Activated naive CD8-positive, alpha-beta T cell treated with anti-CD3 and anti-CD28 coated beads, Interleukin-2, amount 50 U/mL, for 16 hours (primary cell): ENCODE measurements around the gene SYNPO2.
A peak's percentile ranks its signal among the peaks of the same experiment; 100 is the strongest.
"Not testable (repeated sequence)": the region's sequence is repeated elsewhere in the genome, so short reads cannot be mapped to it uniquely, and the experiment has no call there.

Experiments
- DNase-seq: peaks from one replicate; pipeline ENCODE4 v3.0.0-alpha.2; 2020; ENCODE audit warnings: low read depth, low spot score

Gene SYNPO2

DNA sequence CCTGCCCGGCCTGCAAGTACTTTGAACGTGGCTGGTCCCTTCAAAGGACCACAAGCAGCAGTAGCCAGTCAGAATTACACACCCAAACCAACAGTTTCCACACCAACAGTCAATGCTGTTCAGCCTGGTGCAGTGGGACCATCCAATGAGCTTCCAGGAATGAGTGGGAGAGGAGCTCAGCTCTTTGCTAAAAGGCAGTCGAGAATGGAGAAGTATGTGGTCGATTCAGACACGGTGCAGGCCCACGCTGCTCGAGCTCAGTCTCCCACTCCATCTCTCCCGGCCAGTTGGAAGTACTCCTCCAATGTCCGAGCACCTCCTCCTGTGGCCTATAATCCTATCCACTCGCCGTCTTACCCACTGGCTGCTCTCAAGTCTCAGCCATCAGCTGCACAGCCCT, 142.6 kb downstream of the SYNPO2 start:
- DNase-seq: no peak

DNA sequence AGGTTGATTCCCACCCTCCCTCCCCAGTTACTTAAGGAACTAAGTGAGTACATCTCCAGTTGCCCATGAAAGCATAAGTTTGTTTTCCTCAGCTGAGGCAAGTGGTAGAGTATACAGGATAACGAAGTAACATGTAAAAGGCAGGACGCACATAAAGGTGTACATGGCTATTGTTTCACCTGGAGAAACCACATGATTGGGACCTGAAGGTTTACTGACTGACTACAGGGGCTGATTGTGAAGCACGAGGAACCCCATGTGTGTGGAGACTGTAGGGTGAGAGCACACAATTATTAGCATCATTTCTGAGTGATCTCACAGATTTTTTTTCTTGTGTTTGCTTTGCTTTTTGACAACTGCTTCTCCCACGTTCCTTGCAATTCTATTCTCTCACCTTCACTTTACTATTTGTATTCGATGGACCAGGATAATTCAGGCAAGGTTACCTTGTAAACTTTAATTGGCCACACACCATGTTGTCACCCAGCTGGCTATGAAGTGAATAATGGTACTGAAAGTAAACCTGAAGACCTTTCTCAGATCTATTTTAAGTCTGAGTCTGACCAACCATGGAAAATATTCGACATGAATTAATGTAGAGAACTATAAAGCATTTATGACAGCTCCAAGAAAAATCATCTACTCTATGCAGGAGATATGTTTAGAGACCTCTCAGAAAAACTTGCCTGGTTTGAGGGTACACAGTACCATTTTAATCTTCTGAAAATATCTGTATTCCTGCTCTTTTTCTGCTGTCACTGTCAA, 144.4 kb downstream of the SYNPO2 start:
- no peak for DNase-seq

GRCh38 chr4:119034276-119035008, 145.8 kb downstream of the SYNPO2 start:
- DNase-seq: no peak

GRCh38 chr4:119035951-119036737, 147.5 kb downstream of the SYNPO2 start:
- no peak for DNase-seq

DNA sequence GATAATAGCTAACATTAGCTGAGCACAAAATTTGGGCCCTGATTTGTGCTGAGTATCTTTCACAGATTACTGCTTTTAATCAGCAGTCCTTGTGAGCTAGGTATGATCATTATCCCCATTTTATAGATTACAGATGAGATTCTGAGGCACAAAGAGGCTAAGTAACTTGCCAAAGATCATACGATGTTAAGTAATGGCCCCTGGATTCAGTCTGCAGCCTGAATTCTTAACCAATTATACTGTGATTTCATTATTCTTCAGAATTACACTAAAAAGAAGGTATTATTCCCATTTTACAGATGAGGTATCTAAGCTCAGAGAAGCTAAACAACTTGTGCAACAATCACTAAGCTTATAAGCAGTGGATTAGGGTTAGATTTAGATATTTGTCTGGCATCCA, 149.1 kb downstream of the SYNPO2 start:
- no peak for DNase-seq

GRCh38 chr4:119038116-119038841, 149.6 kb downstream of the SYNPO2 start:
- DNase-seq: no peak

DNA sequence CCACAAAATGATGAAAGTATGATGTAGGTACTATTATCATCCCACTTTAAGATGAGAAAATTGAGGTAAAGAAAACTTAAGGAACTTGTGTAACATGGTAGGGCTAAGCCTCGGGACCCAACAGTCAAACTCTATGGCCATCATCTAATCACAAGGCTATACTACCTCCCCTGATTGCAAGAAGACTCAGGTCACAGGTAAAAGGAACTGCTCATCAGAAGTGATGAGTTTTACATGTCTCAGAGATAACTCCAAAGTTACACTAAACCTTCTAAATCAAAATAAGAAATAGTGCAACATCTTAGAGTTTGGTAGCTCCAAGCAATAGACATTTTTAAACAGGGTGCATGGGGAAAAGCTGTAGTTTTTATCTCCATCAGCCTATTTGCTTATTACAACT, 150.5 kb downstream of the SYNPO2 start:
- no peak for DNase-seq

DNA sequence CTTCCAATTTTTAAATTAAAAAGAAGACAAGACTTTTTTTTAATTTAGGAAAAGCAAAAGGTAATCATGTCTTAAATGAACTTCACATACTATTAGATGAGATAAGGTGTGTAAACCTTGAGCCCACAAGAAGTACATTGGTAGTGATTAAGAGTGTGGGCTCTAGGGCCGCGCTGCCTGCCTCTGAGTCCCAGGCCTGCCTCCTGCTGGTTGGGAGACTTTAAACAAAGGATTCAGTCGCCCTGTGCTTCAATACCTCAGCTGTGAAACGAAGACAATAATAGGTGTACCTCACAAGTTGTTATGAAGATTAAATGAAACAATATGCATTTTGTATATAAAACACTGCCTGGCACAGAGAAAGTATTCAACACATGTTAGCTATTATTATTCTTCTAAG, 151.1 kb downstream of the SYNPO2 start:
- no peak for DNase-seq

- DNase-seq: no peak
Measured at GRCh38 chr4:119040261-119040660, 151.6 kb downstream of the SYNPO2 start.

DNA sequence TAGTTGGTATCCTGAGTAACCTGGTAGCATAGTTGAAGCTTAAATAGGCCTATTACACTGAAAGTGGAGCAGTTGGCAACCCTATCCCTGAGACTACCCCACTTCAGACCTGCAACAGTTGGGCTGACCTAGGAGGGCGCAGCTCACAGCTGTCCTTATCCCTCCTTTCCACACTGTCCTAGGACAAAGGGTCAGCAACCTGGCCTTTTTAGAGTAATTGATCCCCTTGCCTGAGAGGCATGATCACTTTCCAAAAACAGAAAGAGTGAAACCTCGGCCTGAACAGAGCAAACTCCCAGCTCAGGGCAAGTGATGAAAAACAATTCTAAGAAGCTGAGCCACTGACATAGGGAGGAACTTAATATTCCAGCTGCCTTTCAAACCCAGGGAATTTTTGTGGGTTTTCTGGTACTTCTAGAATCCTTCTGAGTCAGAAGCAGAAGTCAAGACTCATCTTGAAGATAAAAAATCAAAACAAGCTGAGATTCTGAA, 152.1 kb downstream of the SYNPO2 start:
- no peak for DNase-seq

DNA sequence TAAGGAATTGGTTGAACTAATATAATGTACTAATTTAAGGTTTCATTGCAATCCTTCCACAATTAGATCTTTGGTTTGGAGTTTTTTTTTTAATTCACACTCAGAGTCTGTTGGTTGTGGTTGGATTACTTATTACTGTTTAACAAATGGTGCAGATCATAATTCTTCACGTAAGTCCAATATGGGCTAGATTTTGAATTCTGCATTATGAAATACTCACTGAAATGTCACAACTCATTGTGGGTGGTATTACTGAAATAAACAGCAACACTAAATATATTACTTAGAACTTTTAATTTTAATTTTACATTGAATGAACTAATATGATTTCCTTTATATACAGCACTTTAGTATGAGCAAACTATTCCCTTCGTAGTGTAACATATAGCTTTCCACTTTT, 152.7 kb downstream of the SYNPO2 start:
- DNase-seq: no peak

GRCh38 chr4:119041951-119042560, 153.4 kb downstream of the SYNPO2 start:
- DNase-seq: peak; percentile 19

- DNase-seq: no peak
Measured at GRCh38 chr4:119046263-119046662, 157.6 kb downstream of the SYNPO2 start.

DNA sequence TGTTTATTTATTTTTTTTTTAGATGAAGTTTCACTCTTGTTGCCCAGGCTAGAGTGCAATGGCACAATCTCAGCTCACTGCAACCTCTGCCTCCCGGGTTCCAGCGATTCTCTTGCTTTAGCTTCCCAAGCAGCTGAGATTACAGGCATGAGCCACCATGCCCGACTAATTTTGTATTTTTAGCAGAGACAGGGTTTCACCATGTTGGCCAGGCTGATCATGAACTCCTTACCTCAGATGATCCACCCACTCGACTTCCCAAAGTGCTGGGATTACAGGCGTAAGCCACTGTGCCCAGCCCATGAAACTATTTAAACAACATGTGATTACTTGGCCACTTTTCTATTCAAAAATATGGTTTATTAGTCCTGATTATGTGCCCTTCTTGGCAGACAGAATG, 158.4 kb downstream of the SYNPO2 start:
- DNase-seq: not testable (repeated sequence)

DNA sequence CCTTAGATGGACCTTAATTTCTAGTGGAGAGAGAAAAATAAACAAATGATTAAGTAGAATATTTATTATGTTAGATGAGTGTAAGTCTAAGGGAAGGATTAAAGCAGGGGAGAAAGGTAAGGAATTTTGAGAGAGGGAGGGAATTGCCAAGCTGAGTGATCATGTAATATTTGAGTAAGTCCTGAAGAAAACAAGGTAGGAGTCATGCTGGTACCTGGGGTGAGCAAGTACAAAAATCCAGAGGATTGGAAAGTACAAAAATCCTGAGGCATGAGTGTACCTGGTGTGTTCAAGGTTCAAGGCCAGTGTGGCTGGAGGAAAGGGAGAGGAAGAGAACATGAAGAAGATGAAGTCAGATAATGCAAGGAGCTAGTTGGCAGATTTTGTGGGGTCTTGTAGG, 159.8 kb downstream of the SYNPO2 start:
- DNase-seq: no peak

- no peak for DNase-seq
Measured at GRCh38 chr4:119049342-119049741, 160.7 kb downstream of the SYNPO2 start.

GRCh38 chr4:119050527-119051090, 162.0 kb downstream of the SYNPO2 start:
- no peak for DNase-seq

- no peak for DNase-seq
Measured at GRCh38 chr4:119053245-119053644, 164.6 kb downstream of the SYNPO2 start.

DNA sequence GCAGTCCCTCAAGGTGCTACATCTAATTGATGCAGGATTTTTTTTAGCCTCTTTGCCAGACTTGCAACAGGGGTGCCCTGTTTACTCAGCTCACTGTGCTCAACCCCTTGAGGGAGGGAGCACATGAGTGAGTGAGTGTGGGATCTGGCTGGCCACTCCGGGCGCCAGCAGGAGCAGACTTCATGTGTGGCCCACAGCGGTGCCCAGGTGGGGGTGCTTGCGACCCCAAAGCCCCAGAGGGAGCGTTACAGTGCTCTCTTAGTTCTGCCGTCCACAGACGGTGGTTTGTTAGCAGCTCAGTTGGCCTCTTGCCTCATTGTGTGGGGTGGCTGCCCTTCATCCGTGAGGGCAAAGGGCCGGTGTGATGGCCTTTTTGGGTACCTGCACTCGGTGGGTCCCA, 165.3 kb downstream of the SYNPO2 start:
- no peak for DNase-seq

DNA sequence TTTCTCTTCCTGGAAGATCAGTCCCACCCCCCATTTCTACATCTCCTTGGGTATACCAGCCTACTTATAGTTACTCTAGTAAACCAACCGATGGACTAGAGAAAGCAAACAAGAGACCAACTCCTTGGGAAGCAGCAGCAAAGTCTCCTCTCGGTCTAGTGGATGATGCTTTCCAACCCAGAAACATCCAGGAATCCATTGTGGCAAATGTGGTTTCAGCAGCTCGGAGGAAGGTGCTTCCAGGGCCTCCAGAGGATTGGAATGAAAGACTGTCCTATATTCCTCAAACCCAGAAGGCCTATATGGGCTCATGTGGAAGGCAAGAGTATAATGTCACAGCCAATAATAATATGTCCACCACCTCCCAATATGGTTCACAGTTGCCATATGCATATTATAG, 168.8 kb downstream of the SYNPO2 start:
- DNase-seq: no peak

DNA sequence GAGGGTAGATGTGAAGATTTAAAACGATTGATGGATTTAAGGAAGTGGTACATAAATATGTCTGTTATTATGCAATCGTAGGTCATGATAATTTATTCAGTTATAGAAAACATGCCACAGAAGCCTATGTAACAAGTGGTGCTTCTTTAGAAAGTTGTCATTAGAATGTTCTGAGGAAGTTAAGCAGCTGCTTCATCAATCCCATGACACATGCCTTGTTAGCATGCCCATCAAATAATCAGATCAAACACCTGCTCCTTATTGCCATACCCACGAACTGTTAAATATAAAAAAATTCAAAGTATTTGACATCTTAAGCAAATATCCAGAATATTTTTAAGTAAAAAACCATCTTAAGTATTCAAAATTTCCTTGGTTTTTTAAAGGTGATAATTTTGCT, 170.6 kb downstream of the SYNPO2 start:
- no peak for DNase-seq
